Measurements from ENCODE around the gene NT5M.

DNA sequence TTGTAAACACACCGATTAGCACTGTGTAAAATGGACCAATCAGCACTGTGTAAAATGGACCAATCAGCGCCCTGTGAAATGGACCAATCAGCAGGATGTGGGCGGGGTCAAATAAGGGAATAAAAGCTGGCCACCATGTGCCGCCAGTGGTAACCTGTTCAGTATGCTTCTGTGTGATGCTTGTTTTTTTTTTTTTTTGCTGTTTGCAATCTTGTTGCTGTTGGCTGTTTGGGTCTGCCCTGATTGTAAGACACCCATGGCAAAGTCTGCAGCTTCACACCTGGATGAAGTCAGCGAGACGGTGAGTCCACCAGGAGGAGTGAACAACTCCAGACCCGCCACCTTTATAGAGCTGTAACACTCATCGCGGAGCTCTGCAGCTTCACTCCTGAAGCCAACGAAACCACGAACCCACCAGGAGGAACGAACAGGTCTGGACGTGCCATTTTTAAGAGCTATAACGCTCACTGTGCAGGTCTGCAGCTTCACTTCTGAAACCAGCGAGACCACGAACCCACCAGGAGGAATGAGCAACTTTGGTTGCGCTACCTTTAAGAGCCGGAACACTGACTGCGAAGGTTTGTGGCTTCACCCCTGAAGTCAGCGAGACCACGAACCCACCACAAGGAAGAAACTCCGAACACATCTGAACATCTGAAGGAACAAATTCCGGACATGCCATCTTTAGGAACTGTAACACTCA, 88.6 kb downstream of the NT5M start:
- TF ChIP-seq, protein P1, sequence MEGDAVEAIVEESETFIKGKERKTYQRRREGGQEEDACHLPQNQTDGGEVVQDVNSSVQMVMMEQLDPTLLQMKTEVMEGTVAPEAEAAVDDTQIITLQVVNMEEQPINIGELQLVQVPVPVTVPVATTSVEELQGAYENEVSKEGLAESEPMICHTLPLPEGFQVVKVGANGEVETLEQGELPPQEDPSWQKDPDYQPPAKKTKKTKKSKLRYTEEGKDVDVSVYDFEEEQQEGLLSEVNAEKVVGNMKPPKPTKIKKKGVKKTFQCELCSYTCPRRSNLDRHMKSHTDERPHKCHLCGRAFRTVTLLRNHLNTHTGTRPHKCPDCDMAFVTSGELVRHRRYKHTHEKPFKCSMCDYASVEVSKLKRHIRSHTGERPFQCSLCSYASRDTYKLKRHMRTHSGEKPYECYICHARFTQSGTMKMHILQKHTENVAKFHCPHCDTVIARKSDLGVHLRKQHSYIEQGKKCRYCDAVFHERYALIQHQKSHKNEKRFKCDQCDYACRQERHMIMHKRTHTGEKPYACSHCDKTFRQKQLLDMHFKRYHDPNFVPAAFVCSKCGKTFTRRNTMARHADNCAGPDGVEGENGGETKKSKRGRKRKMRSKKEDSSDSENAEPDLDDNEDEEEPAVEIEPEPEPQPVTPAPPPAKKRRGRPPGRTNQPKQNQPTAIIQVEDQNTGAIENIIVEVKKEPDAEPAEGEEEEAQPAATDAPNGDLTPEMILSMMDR (IDR thresholded peaks at IDR 0.05) = no peak
- no peak for TF ChIP-seq POLR2A (IDR thresholded peaks at IDR 0.05)

Measured in Peyer's patch (tissue), 4 donors.